Effector CD4-positive, alpha-beta T cell (primary cell): ENCODE data around the gene NUB1.

Experiments
- DNase-seq: peaks from one replicate; pipeline ENCODE4 v3.0.0-alpha.2; 2020

Gene NUB1

DNA sequence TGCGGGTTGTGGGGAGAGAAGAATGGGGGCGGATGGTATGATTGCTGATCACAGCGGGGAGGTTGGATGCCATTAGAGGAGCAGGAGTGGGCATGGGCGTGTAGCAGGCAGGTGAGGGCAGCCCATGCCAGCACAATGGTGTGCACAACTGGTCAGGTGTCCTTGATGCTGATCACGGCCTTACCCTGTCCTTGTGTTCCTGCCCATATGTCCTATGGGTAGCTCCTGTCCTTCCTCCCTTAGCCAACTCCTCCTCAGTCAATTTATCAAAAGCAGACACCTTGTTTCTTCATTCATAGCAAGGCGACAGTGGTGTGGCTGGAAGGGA lies 37.5 kb downstream of the NUB1 start:
- DNase-seq: no peak

DNA sequence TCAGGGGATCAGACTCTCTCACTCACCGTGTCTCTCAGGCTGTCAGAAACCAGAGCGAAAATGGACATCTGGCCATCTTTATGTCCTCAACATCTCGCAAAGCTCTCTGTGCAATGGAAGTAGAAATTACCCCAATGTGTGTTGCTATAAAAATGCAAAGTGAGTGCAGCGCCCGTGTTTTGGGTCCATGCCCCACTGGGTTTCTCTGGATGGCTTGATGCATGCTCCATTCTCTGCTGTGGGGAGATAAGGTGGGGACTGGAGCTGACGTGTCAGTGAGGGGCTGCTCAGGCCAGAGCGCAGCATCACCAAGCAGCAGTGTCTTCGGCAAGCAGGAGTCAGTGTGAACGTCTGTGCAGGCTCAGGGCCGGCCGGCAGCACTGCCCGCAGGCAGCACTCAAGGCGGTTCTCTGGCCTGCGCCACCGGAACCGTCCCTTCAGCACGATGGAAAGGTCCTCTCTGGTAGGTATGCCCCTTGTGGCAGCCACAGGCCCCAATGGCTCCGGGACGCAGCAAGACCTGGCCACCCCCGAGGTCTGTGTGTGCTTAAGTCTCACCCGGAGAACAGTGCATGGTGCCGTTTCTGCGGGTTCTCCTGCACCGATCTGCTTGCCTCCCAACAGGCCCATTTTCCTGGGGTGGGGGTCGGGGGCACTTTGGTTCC lies 38.1 kb downstream of the NUB1 start:
- DNase-seq: no peak

DNA sequence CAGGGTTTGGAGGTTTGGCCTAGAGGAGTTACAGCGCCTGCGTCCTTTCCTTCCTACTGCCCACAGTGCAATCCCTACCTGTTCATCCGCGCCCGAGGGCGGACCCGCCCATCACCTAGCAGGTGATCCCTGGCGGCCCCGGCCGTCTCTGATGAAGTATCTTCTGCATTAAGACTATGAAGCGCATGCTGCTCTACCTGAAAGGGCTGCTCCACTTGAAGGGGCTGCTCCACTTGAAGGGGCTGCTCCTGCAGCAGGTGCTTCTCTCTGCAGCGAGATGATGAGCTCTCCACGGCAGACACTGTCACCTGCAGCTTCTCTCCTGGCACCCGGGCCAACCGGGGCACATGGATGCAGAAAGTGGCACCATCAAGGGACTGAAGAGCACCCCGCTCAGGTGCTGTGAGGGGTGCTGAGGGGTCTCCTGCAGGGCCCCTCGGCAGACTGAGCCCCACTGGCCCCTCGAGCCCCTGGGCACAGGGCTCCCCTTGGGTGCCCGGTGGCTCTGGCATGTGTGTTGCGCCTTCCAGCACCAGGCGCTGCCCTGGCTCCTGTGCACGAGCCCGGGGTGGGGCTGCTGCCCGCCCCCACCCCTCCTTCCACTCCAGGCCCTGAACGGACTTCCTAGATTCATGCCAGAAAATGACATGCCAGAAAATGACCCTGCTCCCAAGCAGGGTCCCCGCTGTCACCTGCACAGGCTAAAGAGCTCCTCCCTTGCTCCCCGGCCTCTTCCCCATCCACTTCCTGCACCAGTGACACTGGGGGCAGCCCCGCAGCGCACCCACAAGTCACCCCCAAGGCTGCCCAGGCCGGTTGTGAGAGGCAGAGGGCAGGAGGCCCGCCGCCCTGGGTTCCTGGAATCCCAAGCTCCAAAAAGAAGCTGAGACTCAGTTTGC lies 38.8 kb downstream of the NUB1 start:
- no peak for DNase-seq

DNA sequence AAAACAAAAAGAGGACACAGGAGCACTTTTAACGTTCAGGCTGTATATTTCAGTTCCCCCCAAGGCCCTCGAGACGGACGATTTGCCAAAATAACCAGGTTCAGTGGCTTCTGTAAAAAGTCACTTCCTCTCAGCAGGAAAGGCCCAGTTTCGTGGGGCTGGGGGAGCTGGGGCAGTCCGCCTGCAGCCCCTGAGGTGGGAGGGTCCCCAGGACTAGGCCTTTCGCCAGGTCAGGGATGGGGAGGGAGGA lies 39.4 kb downstream of the NUB1 start:
- DNase-seq: no peak

DNA sequence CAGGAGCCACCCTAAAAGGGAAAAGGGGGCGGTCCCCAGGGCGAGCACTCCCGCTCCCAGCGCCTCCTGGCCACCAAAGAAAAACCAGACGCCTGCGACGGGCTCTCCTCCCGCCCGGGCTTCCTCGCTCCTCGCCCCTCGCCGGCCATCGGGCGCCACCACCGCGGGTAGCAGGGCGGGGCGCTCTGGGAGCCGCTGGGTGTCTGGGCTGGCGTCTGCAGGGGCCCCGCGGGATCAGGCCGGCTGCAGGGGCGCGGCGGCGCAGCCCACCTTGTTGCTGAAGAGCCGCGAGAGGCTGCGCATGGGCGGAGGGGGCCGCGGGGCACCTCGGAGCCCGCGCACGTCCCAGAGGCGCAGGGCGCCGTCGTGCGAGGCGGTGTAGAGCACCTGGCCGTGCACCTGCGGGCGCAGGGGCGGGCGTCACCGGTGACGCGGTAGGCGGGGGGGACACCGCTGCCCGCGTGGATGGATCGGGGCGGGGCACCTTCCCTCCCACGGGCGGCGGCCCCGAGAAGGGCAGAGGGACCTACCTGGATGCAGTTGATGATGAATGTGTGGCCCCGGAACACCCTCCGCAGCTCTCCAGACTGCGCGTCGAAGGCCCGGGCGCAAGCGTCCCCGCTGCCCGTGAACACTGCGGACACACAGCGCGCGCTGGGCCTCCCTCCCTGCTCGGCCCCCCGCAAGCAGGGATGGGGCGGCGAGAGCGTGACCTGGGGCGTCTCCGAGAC lies 39.9 kb downstream of the NUB1 start:
- DNase-seq: peak; percentile 60

DNA sequence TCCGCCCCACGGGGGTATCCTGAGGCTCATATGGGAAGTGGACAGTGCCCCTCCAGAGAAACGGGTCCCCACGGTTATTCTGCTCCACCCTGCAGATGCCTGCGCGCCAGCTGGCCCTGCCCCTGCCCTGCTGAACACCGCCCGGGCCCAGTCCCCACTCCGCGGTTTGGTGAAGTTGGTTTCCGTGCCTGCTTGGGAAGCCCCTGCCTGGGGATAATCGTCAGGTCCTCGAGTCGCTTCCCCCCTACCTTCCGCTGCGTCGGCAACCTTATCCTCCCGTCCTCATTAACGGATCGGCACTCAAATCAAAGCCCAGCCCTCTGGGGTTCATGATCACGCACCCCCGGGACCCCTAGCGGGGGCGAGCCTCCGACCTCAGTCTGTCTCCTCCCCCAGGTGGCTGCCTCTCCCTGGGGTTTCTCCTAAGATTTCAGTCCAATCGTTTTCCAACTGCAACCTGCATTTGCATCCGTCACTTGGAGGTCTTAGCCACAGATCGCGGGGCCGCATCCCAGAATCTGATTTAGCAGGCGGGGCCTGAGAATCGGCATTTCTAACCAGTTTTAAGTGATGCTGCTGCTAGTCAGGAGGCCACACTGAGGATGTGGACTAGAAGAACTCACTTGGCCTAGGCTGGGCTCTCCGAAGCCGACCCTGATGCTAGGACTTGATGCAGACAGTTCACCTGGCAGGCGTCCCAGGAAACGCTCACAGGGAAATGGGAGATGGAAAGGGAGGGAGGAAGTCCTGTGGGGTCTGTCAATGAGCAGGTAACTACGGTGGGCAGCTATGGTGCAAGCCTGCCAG lies 40.7 kb downstream of the NUB1 start:
- peak; percentile 47 for DNase-seq

DNA sequence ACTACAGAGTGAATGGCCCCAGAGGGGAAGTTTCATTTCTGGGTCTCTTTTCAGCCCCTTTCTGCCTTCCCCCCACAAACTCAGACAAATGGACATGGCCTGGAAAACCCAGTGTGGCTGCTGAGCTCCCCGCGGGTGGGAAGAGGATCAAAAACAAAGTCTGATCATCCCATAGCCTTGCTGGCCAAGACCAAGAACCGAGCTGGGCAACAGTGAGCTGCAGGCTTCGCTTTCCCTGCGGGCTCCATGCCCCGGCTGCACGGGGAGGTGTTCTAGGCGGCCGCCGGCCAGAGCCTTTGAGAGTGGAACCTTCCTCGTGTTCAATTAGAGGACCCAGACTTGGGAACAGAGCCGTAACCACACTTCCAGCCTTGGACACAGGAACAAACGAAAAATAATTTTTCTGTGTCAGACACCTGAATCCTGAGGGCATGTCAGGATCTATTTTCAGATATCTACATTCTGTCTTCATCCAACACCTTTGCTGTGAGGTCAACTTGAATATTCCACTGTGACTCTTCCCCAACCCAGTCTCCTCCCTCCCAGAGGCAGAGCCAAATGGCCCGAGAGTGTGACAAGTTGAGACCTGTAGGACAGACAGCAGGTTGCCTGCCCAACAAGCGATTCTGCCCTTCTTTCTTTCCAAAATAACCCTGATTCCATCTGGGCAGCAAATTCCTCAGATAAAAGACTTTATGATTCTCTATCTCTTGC lies 42.2 kb downstream of the NUB1 start:
- DNase-seq: no peak

DNA sequence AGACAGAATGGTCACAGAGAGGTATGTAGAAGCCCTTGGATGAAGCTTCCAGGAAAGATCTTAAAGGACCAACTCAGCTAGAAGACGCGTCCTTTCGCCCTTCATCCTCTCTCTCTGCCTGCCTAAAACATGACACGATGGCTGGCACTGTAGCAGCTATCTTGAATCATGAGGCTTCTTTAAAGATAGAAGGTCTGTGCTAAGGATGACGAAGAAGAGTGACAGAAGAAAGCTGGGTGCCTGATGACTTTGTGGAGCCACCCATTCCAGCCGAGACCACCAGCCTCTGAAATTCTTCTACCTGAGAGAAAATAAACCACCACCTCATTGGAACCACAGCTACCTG lies 42.7 kb downstream of the NUB1 start:
- no peak for DNase-seq

DNA sequence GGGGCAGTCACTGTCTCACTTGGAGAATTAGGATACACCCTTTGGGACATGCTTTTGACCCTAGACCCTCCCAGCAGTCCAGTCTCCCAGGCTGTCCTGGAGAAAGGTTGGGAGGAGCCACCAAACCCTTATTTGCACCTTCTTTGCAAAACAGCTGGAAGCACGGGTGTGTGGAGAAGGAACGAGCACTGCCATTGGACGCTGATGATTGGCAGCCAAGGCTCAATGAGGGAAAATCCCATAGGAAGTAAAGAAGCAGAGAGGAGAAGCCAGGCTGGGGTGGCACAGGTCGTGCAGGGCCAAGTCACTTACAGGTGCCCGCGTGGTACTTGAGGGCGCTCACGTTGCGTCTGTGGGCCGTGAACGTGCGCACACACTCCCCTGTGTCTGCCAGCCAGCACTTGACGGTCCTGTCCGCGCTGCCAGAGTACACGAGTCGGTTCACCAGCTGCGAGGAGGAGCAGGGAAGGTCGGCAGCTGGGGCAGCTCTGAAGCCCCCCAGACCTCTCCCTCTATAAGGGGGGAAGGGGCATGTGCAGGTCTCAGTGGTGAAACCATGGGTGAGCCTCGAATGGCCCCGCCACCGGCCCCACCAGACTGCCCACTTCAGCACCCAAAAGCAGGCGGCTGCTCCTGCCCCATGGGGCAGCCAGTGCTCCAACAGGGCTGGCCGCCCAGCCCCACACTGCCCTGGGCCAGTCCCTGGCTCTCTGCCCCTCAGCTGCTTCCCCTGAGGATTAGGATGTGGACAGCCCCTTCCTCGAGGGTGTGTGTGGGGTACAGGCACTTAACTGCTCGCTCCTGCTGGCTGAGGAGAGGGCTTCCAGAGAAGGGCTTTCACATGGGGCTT lies 43.4 kb downstream of the NUB1 start:
- no peak for DNase-seq

DNA sequence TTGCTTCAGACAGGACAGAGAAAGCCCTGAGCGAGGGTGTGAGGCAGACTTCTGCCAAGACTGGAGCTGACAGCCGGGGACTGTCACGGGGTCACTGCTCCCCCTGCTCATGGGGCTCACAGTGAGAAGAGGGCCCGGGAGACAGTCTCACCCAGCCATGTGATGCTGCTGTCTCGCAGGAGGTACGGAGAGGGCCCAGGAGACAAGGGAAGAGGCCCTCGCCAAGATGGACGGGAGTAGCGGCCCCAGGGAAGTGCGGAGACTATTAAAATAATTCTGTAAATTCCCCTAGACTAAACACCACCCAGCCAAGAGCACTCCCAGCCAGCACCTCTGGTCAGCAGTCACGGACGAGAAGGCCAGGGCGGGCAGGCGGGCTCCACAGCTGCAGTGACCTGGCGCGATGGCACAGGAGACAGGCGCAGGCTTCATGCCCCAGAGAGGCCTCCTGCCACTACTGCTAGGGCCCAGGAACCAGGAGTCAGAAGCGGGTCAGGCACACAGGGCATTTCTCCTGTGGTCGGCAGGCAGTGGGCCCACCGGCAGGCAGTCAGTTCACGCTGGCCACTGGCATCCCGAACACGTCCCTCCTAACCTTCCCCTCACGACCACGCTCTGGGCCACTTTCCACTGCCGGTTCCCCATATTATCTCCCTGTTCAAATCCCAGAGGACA lies 44.2 kb downstream of the NUB1 start:
- DNase-seq: no peak

DNA sequence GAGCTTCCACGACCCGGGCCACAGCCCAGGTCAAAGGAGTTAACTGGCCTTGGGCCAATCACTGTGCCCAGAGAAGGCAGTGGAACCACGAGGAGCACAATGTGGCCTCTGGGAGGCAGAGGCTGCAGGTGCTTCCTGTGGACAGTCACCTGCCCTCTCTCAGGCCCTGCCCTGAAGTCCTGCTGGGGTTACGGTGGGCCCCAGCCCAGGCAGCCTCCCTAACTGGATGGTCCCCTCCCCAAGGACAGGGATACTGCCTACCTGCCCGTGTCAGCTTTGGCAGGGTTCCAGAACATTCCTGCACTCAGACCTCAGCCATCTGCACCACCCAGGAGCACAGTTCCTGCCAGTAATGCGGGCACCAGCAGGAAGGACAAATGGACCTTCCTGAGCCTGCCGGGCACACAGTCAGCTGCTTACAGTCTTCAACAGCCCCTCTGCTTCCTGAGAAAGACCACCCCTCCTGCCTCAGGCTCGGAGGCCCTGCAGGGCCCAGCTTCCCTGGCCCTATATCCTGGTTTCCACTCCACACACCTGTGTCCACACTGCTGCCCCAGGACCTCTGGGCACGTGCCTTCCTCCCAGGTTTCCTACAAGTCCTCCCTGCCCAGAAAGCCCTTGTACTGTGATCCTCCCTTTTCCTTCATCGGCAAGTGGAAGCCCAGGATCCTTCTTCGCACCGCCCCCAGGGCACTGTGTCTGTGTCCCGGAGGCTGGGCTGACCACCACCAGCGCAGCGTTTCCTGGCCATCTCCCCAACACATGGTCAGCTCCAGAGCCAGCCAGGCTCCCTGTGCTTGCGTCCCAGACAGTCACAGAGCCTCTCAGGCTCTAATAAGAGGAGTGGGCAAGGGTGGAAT lies 44.9 kb downstream of the NUB1 start:
- DNase-seq: no peak

DNA sequence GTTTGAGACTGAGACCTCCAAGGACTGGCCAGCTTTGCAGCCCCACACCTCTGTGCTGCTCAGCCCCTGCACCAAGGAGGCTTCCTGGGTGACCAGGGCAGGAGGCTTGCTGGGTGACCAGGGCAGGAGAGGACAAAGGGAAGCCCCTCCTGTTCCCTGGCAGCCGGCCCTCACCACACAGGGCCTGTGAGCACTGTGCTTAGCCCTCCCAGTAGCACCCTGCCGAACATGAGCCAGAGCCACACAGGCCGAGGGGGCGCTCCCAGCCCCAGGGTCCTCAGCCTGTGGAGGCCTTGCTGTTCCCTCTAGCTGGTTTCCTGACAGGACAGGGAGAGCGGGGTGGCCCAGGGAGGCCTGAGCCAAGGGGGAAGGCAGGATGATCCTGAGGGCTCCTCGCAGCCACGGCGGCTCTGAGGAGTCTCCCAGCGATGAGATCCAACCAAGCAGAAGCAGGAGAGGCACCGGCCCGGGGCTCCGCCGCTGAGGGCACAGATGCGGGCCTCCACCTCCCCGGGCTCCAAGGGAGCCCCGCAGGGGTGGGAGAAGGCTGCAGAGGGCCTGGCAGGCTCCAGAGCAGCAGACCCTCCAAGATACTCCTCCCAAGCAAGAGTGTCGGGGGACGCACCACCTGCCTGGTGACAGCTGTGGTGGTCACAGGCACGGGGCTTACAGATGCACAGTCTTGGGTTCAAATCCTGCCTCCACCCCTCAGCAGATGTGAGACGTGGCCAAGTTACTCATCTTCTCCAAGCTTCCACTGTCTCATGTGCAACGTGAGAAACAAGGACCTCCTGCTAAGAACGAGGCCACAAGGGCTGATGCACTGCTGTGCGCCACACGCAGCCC lies 45.8 kb downstream of the NUB1 start:
- no peak for DNase-seq

DNA sequence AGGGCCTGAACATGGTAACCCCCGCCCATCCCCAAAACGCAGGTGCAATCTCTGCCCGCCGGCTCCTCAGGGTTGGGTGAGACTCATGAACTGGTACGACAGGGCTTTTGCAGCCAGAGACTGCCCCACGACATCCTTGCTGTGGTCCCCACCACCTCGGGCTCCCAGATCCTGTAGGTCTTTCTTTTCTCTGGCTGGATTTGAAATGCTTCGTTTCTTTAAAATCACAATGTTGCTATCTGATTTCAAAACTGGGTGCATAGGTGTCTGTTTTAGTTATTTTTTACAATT lies 46.3 kb downstream of the NUB1 start:
- DNase-seq: no peak

DNA sequence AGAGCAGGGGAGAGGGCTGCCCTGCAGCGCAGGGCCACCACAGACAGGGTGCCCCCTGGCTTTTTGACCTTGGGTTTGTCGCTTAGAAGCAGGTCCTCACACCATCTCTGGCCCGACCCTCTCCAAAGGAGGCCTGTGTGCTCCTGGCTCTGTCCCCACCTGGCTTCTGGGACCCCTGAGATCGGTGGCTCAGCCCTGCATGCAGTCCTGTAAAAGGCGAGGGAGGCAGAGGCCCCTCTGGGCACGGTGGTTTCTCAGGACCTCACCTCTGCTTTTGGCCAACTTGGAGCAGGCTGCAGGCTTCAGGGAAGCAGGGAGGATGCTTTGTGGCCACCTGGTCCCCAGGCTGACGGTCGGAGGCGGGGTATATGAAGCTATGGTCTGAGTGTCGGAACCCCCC lies 46.8 kb downstream of the NUB1 start:
- no peak for DNase-seq

DNA sequence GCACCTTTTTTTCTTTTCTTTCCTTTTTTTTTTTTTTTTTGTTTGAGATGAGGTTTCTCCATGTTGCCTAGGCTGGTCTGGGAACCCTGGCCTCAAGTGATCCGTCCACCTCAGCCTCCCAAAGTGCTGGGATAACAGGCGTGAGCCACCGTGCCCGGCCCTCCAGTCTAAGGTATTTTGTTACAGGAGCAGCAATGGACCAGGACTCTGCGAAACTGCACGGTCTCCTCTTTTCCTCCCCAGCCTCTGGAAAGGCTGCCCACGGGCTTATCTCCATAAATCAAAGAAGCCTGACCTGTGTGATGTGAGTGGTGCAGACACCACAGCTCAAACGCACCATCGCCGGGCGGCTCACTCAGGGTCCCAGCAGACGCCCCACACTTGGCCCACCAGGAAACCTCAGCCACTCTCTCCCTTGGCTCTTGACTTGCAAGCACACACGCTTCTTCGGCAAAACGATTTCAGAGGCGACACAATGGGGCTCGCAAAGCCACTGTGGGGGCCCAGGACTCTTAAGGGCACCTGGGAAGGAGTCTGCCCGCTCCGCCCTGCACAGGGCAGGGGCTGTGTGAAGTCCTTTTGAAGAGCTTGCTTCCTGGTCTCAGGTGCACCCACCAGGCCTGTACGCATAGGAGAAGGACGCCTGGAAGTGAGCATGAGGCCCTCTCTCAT lies 47.6 kb downstream of the NUB1 start:
- no peak for DNase-seq

DNA sequence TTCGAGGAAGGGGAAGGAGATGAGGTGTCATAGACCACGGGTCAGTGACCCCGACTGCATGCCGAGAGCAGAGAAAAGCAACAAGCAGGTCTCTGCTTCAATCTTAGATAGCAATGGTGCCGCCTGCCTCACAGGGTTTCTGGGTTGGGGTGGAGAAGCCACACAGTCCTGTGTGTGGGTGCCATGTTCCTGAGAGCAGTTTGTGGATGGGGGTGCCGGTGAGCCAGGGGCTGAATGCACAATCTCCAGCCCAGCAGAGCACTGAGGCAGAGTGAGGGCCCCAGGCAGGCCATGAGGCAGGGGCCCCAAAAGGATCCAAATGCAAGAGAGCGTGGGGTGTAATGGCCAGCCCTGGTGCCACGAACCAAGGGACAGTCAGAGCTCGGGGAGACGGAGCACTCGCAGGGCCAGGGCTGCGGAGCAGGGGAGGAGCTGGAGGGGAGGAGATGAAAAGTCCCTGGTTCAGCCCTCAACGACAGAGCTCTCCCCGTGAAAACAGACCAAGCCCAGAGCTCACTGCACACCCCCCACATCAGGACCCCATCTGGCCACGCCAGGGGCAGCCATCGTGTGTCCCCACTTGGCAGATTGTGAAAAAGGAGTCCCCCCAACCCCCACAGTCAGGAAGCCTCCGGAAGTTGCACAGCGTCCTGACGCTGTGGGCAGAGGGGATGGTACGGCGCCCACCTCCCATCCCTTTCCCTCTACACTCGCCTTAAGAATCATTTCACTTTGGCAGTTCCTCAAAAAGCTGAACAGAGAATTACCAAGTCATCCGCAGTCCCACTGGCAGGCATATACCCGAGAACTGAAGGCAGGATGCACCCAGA lies 48.4 kb downstream of the NUB1 start:
- DNase-seq: no peak

DNA sequence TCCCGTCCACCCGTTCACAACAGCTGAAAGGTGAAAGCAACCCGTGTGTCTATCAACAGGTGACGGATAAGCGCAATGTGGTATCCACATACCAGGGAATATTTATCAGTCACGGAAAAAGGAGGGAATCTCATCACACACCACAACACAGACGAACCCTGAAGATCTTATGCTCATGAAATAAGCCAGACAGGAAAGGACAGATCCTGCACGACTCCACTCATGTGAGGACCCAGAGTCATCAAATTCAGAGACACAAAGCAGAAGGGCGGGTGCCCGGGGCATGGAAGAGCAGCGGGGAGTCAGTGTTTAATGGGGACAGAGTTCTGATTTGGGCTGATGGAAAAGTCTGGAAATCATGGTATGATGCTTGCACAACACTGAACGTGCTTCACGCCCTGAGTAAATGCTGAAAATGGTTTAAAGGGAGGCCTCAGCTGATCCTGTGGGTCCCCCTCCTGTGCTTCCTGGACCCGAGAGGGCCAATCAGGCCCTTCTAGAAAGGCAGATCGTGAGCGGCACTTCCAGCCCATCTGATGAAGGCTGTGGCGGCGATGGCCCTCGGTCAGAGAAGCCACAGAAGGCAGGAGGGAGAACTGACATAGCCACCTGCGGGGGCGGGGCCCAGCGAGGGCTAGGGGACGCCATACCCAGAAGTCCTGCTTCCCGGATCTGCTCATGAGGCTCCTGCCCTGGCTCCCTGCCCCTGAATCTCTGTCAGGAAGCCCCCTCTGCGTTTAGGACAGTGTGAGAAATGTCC lies 49.2 kb downstream of the NUB1 start:
- DNase-seq: no peak
